Measurements from ENCODE around the gene CYTH1. TPM values are rescaled to one million over a fixed set of nuclear protein-coding genes. Genes with fewer than 3 reads are reported as not detected.

Gene CYTH1
- total RNA-seq, 1 donor from 2014 or later, result 54.7 TPM

- no peak for ATAC-seq
Measured at GRCh38 chr17:78667091-78667490, 115.0 kb downstream of the CYTH1 start.

- peak; percentile 13 for ATAC-seq
Measured at GRCh38 chr17:78665952-78666920, 115.8 kb downstream of the CYTH1 start.

- no peak for ATAC-seq
Measured at GRCh38 chr17:78665387-78665951, 116.6 kb downstream of the CYTH1 start.

- no peak for ATAC-seq
Measured at GRCh38 chr17:78664476-78665386, 117.3 kb downstream of the CYTH1 start.

GRCh38 chr17:78661093-78661770 is 120.8 kb downstream of the CYTH1 start:
- peak; percentile 85 for ATAC-seq

- no peak for ATAC-seq
Measured at GRCh38 chr17:78659546-78659945, 122.5 kb downstream of the CYTH1 start.

GRCh38 chr17:78658281-78658785 is 123.7 kb downstream of the CYTH1 start:
- no peak for ATAC-seq

- no peak for ATAC-seq
Measured at GRCh38 chr17:78655251-78655940, 126.7 kb downstream of the CYTH1 start.

GRCh38 chr17:78654325-78654724 is 127.7 kb downstream of the CYTH1 start:
- ATAC-seq, result no peak

- ATAC-seq, result no peak
Measured at GRCh38 chr17:78653382-78653781, 128.7 kb downstream of the CYTH1 start.

GRCh38 chr17:78652913-78653312 is 129.2 kb downstream of the CYTH1 start:
- no peak for ATAC-seq

GRCh38 chr17:78652024-78652423 is 130.0 kb downstream of the CYTH1 start:
- ATAC-seq, result no peak

GRCh38 chr17:78651554-78651953 is 130.5 kb downstream of the CYTH1 start:
- ATAC-seq, result no peak

GRCh38 chr17:78650093-78650715 is 131.9 kb downstream of the CYTH1 start:
- no peak for ATAC-seq

GRCh38 chr17:78648293-78648692 is 133.8 kb downstream of the CYTH1 start:
- no peak for ATAC-seq

GRCh38 chr17:78647032-78647431 is 135.0 kb downstream of the CYTH1 start:
- ATAC-seq, result no peak

- ATAC-seq, result peak; percentile 69
Measured at GRCh38 chr17:78645421-78646295, 136.4 kb downstream of the CYTH1 start.

GRCh38 chr17:78644931-78645351 is 137.1 kb downstream of the CYTH1 start:
- ATAC-seq, result no peak

GRCh38 chr17:78644224-78644623 is 137.8 kb downstream of the CYTH1 start:
- no peak for ATAC-seq

- ATAC-seq, result no peak
Measured at GRCh38 chr17:78643326-78643725, 138.7 kb downstream of the CYTH1 start.
